ENCODE results near the gene CACFD1.

The CACFD1 gene

GRCh38 chr9:133487331-133487725, 27.6 kb downstream of the CACFD1 start:
- CTCF ChIA-PET, result interaction anchor here (0.7 to 1.5 kb wide), 3 partner anchors 22 to 301 kb away, joined by 3 to 11 read pairs (median 3); no protein-coding TSS in a partner anchor
- POLR2A ChIA-PET, result no interaction called here
- no peak for DNase-seq (ENCODE audit: extremely low spot score)
- TF ChIP-seq ARNT (IDR thresholded peaks at IDR 0.05) (no peak), TARDBP (IDR thresholded peaks at IDR 0.05) (no peak)

GRCh38 chr9:133488686-133489252, 29.0 kb downstream of the CACFD1 start:
- no peak for DNase-seq (ENCODE audit: extremely low spot score)
- CTCF ChIA-PET, result interaction anchor here (0.7 kb wide), 1 partner anchor 505 kb away, joined by 3 read pairs; no protein-coding TSS in a partner anchor
- POLR2A ChIA-PET, result no interaction called here
- no peak for TF ChIP-seq ARNT (IDR thresholded peaks at IDR 0.05)
- no peak for TF ChIP-seq LEF1 (IDR thresholded peaks at IDR 0.05; ENCODE audit: borderline replicate concordance)
- TF ChIP-seq SP1 (IDR thresholded peaks at IDR 0.05), result no peak
- no peak for TF ChIP-seq PKNOX1 (IDR thresholded peaks at IDR 0.05)
- TF ChIP-seq HDGF (IDR thresholded peaks at IDR 0.05; ENCODE audit: borderline replicate concordance), result no peak
- TF ChIP-seq ZNF384 (IDR thresholded peaks at IDR 0.05), result no peak
- no peak for TF ChIP-seq FOXM1 (IDR thresholded peaks at IDR 0.05; ENCODE audit: borderline replicate concordance)
- TF ChIP-seq FOXK2 (IDR thresholded peaks at IDR 0.05), result no peak
- no peak for TF ChIP-seq CTBP1 (IDR thresholded peaks at IDR 0.05; ENCODE audit: borderline replicate concordance)
- TF ChIP-seq BHLHE40 (IDR thresholded peaks at IDR 0.05; ENCODE audit: borderline replicate concordance), result no peak
- no peak for TF ChIP-seq L3MBTL2 (conservative IDR thresholded peaks at IDR 0.05)
- no peak for TF ChIP-seq NFRKB (IDR thresholded peaks at IDR 0.05)
- no peak for TF ChIP-seq FOXA1 (IDR thresholded peaks at IDR 0.05)
- TF ChIP-seq TARDBP (IDR thresholded peaks at IDR 0.05), result no peak

- CTCF ChIA-PET, result no interaction called here
- no peak for TF ChIP-seq ELF4 (IDR thresholded peaks at IDR 0.05)
- no peak for DNase-seq (ENCODE audit: extremely low spot score)
- POLR2A ChIA-PET, result no interaction called here
Observed at GRCh38 chr9:133489253-133490190, 29.7 kb downstream of the CACFD1 start.

- no peak for DNase-seq (ENCODE audit: extremely low spot score)
- no peak for TF ChIP-seq CTBP1 (IDR thresholded peaks at IDR 0.05; ENCODE audit: borderline replicate concordance)
- no peak for TF ChIP-seq FOXM1 (IDR thresholded peaks at IDR 0.05; ENCODE audit: borderline replicate concordance)
- TF ChIP-seq L3MBTL2 (conservative IDR thresholded peaks at IDR 0.05), result no peak
- TF ChIP-seq PKNOX1 (IDR thresholded peaks at IDR 0.05), result no peak
- TF ChIP-seq NFRKB (IDR thresholded peaks at IDR 0.05), result no peak
- no peak for TF ChIP-seq ARNT (IDR thresholded peaks at IDR 0.05)
- no peak for TF ChIP-seq HDGF (IDR thresholded peaks at IDR 0.05; ENCODE audit: borderline replicate concordance)
- no peak for TF ChIP-seq ELF4 (IDR thresholded peaks at IDR 0.05)
- no peak for TF ChIP-seq SP1 (IDR thresholded peaks at IDR 0.05)
- POLR2A ChIA-PET, result interaction anchor here (1.0 kb wide), 1 partner anchor 135 kb away, joined by 3 read pairs; no protein-coding TSS in a partner anchor
- CTCF ChIA-PET, result no interaction called here
Observed at GRCh38 chr9:133490201-133490681, 30.5 kb downstream of the CACFD1 start.

- CTCF ChIA-PET, result interaction anchor here (0.6 to 0.7 kb wide), 2 partner anchors 13 to 149 kb away, joined by 3 read pairs; no protein-coding TSS in a partner anchor
Observed at GRCh38 chr9:133490865-133491655, 31.3 kb downstream of the CACFD1 start.

More at GRCh38 chr9:133490865-133491655, 31.3 kb downstream of the CACFD1 start:
- POLR2A ChIA-PET, result interaction anchor here (1.0 kb wide), 1 partner anchor 136 kb away, joined by 3 read pairs; no protein-coding TSS in a partner anchor
- DNase-seq (ENCODE audit: extremely low spot score), result no peak
- TF ChIP-seq ELF4 (IDR thresholded peaks at IDR 0.05), result no peak
- no peak for TF ChIP-seq PKNOX1 (IDR thresholded peaks at IDR 0.05)
- TF ChIP-seq TARDBP (IDR thresholded peaks at IDR 0.05), result no peak
- no peak for TF ChIP-seq HDGF (IDR thresholded peaks at IDR 0.05; ENCODE audit: borderline replicate concordance)
- TF ChIP-seq ZNF384 (IDR thresholded peaks at IDR 0.05), result no peak
- TF ChIP-seq CTBP1 (IDR thresholded peaks at IDR 0.05; ENCODE audit: borderline replicate concordance), result no peak
- no peak for TF ChIP-seq LEF1 (IDR thresholded peaks at IDR 0.05; ENCODE audit: borderline replicate concordance)
- no peak for TF ChIP-seq NFRKB (IDR thresholded peaks at IDR 0.05)
- no peak for TF ChIP-seq ARNT (IDR thresholded peaks at IDR 0.05)
- no peak for TF ChIP-seq SUZ12 (IDR thresholded peaks at IDR 0.05)
- TF ChIP-seq FOXA1 (IDR thresholded peaks at IDR 0.05), result no peak
- no peak for TF ChIP-seq BHLHE40 (IDR thresholded peaks at IDR 0.05; ENCODE audit: borderline replicate concordance)
- no peak for TF ChIP-seq SP1 (IDR thresholded peaks at IDR 0.05)
- TF ChIP-seq FOXK2 (IDR thresholded peaks at IDR 0.05), result no peak
- no peak for TF ChIP-seq FOXM1 (IDR thresholded peaks at IDR 0.05; ENCODE audit: borderline replicate concordance)
- no peak for TF ChIP-seq L3MBTL2 (conservative IDR thresholded peaks at IDR 0.05)

All from HEK293T (cell line).